ENCODE data around the gene IL17B.

DNA sequence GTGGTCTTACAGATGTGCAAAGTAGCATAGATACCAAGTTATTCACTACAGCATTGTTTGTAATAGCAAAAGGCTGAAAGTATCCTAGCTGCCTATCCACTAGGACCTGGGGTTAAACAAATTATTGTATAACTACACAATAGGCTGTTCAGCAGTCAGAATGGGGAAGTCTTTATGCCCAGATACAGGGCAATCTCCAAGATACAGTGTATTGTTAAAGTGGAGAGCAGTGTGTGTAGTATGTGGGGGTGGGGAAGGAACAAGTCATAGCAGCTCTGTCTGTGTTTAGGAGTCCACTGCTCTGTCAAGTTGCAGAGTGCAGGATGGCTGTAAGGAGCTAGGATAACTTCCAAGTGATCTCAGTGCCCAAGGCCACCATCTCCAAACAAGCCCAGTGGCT, 15.7 kb downstream of the IL17B start:
- TF ChIP-seq, protein P1, sequence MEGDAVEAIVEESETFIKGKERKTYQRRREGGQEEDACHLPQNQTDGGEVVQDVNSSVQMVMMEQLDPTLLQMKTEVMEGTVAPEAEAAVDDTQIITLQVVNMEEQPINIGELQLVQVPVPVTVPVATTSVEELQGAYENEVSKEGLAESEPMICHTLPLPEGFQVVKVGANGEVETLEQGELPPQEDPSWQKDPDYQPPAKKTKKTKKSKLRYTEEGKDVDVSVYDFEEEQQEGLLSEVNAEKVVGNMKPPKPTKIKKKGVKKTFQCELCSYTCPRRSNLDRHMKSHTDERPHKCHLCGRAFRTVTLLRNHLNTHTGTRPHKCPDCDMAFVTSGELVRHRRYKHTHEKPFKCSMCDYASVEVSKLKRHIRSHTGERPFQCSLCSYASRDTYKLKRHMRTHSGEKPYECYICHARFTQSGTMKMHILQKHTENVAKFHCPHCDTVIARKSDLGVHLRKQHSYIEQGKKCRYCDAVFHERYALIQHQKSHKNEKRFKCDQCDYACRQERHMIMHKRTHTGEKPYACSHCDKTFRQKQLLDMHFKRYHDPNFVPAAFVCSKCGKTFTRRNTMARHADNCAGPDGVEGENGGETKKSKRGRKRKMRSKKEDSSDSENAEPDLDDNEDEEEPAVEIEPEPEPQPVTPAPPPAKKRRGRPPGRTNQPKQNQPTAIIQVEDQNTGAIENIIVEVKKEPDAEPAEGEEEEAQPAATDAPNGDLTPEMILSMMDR (conservative IDR thresholded peaks at IDR 0.05; ENCODE audit: low read length), result no peak
- no peak for TF ChIP-seq EZH2phosphoT487 (IDR thresholded peaks at IDR 0.05; ENCODE audit: borderline replicate concordance, low read depth, low read length)

Measured in OCI-LY7 (cell line).